ENCODE data around the gene TMEM167A.

TMEM167A gene, protein sequence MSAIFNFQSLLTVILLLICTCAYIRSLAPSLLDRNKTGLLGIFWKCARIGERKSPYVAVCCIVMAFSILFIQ

DNA sequence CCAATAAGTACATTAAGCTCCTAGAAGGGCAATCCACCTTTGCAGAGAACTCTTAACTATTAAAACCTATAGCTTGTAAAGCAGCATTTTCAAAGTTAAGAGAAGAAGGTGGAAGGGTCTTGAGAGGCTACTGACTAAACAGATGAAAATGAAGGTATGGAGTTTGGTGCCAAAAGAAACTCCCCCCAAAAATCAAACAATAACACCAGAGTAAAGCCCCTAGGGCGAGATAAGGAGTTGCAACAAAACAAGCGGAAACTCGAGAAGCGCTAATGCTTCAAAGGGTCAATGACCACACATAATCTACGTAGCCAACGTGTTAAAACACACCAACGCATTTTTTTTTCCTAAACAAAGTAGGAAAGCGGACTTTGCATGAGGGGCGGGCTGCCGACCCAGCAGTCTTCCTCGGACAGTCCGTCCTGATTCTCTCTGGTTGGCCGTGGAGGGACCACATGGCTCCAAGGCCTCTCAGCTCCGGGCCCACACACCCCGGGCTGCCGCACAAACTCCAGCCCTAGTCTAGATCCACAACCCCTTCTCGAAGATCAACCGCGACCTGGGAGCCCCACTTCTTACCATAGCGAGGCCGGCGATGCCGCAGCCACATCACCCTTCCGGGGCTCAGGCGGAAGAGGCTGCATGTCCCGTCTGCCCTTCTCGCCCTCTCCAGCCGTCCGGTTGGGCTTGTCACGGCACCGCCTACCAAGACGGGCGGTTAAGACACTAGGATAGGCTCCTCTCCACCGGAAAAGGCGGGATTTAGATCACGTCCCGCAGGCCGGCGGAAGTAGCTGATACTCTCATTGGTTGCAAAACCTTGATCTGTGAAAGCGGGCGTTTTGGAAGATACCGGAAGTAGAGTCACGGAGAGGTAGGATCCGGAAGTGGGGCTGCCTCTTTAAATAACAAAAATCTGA, at the start of gene TMEM167A, which contains the start of gene XRCC4:
TMEM167A (minus strand) TSS at position 653 of the 920 bp plus-strand sequence; CDS start at position 582, 71 bp downstream.
XRCC4 (plus strand) TSS at position 806 of the 920 bp plus-strand sequence. CDS start 27,373 bp downstream, outside the sequence.
- peak; percentile 97 for DNase-seq
- in situ Hi-C loops (cut with MboI; ENCODE audit: low pct_unique_long_range_greater_than_20kb, low sequenced_read_pairs) = no loop called here

DNA sequence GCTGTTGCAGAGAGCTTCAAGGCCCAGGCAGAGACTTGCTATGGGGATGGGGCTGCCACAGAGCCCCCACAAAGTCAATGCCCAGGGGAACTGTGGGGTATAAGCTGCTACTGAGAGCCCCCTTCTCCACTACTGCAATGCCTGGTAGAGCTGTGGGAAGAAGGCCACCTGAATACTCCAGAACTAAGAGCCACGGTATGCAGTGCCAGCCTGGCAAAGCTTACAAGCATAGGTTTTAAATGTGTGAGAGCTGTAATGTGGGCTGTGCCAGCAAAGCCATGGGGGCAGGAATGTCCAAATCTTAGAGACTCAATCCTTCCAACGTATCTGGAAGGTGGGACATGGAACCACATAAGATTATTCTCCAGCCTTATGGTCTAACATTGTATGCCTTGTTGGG, 49.3 kb upstream of the TMEM167A start:
- in situ Hi-C loops (cut with MboI; ENCODE audit: low pct_unique_long_range_greater_than_20kb, low sequenced_read_pairs) = no loop called here
- no peak for DNase-seq

DNA sequence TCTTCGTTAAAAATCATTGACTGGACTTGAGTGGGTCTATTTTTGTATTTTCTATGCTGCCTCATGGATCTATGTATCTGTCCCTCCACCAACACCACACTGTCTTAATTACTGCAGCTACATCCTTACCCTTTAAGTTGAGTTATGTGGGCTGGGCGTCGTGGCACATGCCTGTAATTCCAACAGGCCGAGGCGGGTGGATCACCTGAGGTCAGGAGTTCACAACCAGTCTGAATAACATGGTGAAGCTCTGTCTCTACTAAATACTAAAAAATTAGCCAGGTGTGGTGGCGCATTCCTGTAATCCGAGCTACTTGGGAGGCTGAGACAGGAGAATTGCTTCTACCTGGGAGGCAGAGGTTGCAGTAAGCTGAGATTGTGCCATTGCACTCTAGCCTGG, 48.4 kb upstream of the TMEM167A start:
- no peak for DNase-seq
- in situ Hi-C loops (cut with MboI; ENCODE audit: low pct_unique_long_range_greater_than_20kb, low sequenced_read_pairs) = no loop called here

DNA sequence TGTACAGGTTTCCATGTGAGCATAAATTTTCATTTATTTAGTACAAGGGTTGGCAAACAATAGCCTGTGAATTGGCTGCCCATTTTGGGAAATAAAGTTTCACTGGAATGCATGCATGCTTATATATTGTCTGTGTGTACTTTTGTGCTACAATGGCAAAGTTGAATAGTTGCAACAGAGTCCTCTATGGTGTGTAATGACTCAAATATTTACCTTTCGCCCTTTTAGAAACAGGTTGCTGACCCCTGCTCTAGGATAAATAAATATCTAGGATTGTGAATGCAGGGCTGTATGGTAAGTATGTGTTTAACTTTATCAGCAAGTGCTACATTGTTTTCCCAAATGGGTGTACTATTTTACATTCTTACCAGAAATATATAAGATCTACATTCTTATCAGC, 47.4 kb upstream of the TMEM167A start:
- in situ Hi-C loops (cut with MboI; ENCODE audit: low pct_unique_long_range_greater_than_20kb, low sequenced_read_pairs) = no loop called here
- no peak for DNase-seq

DNA sequence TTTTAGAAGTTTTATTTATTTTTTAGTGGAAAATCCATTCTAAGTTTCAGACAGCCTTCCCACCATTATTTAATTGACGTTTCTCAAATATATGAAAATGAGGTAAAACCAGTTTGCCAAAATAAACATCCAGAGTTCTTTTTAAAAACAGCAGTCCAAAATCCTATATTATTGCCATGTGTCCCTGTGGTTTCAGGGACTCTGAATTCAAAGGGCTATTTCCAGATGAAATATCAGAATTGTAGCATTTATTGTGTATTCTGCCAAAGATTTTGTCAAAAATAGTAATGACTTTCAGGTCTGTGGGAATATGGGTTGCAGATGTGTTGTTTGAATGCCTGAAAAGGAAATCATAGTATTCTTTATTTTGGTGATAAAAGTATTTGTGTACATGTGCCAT, 41.8 kb upstream of the TMEM167A start:
- DNase-seq = no peak
- in situ Hi-C loops (cut with MboI; ENCODE audit: low pct_unique_long_range_greater_than_20kb, low sequenced_read_pairs) = no loop called here

DNA sequence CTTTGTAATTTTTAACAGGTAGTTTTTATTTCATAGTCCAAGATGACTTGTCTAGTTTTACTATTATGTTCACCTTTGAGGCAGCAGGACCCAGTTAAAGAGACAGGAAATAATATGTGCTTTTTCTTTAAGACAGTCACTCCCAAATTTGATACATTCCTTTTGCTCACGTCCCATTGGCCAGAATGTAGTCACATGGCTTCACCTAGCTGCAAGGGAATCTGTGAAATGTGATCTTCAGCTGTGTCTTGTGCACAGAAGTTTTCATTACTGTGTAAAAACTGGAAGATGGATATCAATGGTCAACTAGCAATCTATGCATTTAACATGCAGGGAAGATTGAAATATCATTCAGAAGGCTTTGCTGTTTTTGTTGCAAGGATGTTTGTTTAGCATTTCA, 41.3 kb upstream of the TMEM167A start:
- DNase-seq = no peak
- in situ Hi-C loops (cut with MboI; ENCODE audit: low pct_unique_long_range_greater_than_20kb, low sequenced_read_pairs) = no loop called here

DNA sequence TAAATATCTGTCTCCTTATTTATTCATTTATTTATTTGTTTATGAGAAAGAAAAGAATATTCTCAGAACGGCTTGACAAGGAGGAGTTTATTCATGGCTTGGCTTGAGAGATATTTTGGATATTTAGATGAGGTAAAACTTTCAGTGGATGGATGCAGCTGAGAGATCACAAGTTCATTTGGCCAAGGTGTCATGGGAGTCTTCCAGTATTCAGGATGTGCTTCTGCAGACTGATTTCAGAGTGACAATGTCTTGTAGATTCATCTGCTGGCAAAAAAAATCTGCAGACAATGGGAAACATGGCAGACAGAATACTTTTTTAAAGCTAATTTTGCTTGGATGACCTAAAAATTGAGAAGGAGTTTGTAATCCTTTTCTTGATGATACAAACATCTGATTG, 38.6 kb upstream of the TMEM167A start:
- in situ Hi-C loops (cut with MboI; ENCODE audit: low pct_unique_long_range_greater_than_20kb, low sequenced_read_pairs) = no loop called here
- DNase-seq = no peak

DNA sequence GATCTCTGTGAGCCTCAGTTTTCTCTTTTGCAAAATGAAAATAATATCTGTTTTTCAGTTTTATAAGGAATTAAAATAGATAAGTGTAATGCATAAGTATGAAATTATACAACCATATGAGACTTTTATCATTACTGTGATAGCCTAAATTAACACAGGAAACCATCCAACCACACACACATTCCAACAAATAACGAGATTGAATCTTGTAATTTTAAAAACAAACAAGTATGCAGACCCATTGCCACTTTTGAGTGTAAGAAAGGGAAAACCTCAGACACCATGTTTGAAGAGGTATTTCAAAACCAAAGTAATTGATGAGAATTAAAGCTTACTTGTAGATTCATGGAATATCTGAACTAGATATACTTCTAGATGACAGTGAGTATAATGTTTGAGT, 32.2 kb upstream of the TMEM167A start:
- no peak for DNase-seq
- in situ Hi-C loops (cut with MboI; ENCODE audit: low pct_unique_long_range_greater_than_20kb, low sequenced_read_pairs) = no loop called here

DNA sequence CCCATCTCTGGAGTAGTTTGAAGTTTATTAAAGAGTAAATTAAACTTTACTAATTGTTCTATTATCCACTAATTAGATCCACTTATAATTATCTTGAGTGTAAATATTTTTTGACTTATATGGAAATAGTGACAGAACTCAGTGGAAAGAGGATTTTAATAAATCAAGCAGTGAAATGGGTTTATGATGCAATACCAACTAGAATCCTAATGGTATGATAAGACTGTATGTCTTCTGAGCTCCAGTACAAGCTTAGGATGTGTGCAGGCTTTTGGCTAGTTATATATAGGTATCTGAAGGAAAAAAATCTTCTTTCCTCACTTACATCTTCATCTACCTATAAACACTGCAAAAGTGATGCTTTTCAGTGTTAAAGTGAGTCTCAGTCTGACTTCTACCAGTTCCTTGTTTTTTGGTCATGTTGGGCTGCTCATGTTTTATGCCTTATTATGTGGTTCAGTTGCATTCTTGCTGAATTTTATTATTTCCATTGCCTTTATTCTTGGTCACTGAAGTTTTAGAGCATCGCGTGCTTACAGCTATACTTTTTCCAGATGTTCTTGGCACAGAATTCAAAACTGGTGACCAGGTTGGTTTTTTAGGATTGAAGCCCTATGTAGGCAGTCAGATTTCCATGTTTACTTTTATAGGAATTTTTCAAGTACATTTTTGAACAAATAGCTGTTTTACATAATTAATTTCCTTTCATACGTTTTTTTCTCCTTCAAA, 30.7 kb upstream of the TMEM167A start:
- in situ Hi-C loops (cut with MboI; ENCODE audit: low pct_unique_long_range_greater_than_20kb, low sequenced_read_pairs) = no loop called here
- no peak for DNase-seq

DNA sequence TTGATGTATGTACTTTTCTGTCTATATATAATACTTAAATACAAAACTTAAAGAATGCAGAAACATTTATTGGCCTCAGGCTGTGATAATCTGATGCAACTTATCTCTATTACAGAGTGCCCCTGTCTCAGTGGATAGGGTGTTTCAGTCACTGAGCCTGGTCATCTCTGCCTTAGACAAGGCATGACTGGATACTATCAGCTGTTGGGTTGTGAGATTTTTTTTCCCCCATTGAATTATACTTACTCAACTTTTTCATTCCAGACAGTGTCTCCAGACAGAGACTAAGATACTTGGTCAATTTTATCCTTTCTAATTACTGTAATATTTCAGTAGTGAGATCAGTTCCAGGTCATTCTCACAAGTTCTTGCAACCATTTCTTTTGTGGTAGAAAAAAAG, 26.8 kb upstream of the TMEM167A start:
- in situ Hi-C loops (cut with MboI; ENCODE audit: low pct_unique_long_range_greater_than_20kb, low sequenced_read_pairs) = no loop called here
- DNase-seq = no peak

DNA sequence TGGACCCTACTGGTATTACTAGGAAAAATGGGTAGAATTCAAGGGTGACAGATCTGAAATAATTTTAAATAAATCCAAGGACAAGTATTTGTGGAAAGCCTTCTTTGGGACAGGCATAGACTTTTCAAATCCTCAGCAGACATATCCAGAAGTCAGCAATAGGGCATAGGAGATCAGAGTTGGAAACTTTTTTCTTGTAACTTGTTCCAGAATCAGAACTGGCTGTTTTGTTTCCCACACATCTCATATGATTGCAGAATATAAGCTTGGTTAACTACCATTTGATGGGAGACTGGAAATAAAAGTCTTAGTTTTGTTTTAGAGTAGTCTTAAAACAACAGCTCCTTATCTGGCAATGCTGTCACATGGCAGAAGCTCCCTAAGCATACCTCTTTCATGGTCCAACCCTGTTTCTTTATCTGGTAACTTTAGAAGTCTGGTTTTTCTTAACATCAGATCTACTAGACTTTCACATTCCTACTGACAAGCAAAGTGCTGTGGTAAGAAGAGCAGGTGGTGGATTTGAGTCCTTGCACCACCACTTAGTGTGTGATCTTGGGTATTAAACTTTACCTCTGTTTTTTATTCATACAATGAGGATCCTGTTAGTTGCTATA, 25.3 kb upstream of the TMEM167A start:
- in situ Hi-C loops (cut with MboI; ENCODE audit: low pct_unique_long_range_greater_than_20kb, low sequenced_read_pairs) = no loop called here

DNA sequence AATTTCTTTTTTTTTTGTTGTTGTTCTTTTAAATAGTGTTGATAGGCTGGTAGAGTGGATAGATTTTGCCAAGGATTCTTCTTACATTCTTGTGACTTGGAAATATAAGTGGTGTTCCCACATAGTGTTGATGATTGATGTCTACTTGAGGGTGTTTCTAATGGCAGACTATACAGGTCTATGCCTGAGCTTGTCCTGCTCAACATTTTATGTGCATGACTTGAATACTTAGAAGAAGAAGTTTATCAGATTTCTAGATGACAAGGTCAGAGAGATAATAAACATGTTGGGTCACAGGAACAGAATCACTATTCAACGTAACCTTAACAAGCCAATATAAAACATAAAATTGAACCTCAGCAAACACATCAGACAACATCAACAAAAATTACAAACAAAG, 24.3 kb upstream of the TMEM167A start:
- in situ Hi-C loops (cut with MboI; ENCODE audit: low pct_unique_long_range_greater_than_20kb, low sequenced_read_pairs) = no loop called here
- no peak for DNase-seq

More for the DNA sequence above, 25.3 kb upstream of the TMEM167A start:
- DNase-seq = no peak

DNA sequence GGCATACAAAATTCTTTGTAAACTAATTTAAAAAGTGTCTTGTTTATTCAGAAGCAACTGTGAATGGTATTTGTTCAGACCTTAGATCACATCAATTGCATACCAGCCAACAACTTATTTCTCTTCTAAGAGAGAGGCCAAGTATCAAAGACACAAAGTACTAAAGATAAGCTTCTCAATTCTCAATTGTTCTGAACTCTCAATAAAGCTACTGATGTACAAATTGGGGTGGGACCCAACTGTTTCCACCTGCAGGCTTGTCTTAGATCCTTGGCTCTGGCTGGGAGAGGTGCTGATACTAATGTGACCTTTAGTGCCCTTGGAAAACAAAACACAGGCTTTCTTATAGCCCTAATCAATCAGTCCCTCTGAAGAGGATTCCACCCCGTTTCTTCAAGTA, 22.3 kb upstream of the TMEM167A start:
- no peak for DNase-seq
- in situ Hi-C loops (cut with MboI; ENCODE audit: low pct_unique_long_range_greater_than_20kb, low sequenced_read_pairs) = no loop called here

DNA sequence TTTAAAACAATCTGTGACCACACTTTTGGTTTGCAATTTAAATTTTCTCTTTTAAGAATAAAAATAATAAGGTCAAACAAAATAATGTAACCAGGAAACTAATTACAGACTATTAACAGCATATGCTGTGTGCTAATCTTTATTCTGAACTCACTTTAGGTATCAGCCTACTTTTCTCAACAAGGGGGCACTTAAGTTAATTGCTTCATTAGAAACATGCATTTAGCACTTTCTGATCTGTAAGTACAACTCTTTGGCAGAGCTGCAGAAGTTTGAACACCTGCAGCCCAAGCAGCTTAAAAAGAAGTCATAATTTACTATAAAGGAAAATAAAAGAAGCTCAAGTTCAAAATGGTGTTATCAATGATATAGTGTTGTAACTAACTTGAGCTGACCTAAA, 21.8 kb upstream of the TMEM167A start:
- in situ Hi-C loops (cut with MboI; ENCODE audit: low pct_unique_long_range_greater_than_20kb, low sequenced_read_pairs) = no loop called here

DNA sequence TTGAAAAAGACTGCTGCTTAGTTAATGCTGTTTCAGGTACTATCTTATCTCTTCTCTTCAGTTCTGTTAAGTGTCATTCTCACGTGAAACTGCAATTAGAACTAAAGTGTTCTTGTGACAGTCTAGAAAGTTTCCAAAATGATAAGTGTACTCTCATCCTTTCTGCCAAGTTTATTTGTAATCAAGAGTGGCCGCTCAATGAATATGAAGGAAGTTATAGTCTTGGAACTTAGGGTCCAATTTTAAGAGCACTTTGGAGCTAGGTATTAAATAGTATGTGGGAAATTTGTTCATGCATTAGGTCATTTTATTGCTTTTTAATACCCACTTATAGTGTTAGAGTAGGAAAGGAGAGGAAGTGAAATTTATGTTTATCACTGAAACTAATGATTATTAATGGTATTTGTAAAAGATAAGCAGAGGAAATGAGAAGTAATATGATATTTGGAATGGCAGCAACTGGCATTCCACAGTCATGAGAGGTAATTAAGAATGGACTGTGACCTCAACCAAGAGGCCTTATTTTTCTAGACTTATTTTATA, 20.6 kb upstream of the TMEM167A start:
- DNase-seq = no peak
- in situ Hi-C loops (cut with MboI; ENCODE audit: low pct_unique_long_range_greater_than_20kb, low sequenced_read_pairs) = no loop called here

More for the DNA sequence above, 21.8 kb upstream of the TMEM167A start:
- no peak for DNase-seq

DNA sequence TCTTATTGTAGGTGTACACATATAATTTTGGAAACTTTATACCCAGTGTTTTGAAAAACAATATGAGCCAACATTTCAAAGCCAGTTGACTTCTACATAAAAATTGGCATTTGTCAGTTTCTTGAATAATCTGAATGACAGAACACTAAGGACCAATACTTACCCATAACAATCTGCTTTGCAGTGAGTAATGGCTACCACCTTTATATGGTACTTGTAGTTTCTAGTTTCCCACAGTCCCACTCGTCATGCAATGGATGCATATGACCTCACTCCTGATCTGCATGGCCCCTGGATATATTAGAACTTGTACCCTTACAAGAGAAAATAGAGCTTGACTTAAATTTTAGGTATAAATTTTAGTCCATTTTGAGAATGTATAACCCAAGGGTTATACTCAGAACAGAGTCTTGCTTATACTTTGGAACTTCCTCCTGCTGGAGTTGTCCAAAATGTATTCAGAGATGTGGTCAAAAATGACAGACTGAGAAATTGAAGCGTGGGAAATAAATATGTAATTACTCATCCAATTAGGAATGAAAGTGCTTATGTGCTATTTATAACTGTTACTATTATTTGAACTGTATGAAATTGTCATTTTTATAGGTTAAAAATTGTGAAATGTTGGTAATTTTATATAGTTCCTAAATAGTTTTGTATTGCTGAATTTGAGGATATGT, 19.6 kb upstream of the TMEM167A start:
- DNase-seq = no peak
- in situ Hi-C loops (cut with MboI; ENCODE audit: low pct_unique_long_range_greater_than_20kb, low sequenced_read_pairs) = no loop called here

DNA sequence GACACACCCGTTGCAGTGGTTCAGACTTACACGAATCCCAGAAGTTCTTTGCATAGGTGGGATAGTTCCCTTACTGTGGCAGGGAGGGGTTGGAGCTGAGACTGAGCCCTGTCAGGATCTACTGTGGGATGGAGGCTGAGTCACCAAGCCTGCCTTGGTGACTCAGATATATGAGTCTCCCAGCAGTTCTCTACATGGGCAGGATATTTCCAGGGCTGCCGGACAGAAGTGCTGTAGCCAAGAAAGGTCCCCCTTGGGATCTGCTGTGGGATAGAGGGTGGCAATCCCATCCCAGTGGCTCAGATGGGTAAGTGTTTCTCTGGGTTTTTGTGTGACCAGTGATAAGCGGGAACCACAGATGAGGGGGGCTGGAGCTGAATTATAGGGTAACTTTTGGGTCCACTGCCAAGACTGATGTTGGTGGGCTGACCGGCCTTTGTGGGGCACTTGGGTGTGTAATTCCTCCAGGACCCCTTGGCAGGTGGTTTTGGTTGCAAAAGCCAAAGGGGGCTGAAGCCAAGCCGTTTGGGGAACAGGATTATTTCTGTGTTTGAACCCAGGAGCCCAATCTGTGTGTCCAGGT, 18.9 kb upstream of the TMEM167A start:
- no peak for DNase-seq
- in situ Hi-C loops (cut with MboI; ENCODE audit: low pct_unique_long_range_greater_than_20kb, low sequenced_read_pairs) = no loop called here

DNA sequence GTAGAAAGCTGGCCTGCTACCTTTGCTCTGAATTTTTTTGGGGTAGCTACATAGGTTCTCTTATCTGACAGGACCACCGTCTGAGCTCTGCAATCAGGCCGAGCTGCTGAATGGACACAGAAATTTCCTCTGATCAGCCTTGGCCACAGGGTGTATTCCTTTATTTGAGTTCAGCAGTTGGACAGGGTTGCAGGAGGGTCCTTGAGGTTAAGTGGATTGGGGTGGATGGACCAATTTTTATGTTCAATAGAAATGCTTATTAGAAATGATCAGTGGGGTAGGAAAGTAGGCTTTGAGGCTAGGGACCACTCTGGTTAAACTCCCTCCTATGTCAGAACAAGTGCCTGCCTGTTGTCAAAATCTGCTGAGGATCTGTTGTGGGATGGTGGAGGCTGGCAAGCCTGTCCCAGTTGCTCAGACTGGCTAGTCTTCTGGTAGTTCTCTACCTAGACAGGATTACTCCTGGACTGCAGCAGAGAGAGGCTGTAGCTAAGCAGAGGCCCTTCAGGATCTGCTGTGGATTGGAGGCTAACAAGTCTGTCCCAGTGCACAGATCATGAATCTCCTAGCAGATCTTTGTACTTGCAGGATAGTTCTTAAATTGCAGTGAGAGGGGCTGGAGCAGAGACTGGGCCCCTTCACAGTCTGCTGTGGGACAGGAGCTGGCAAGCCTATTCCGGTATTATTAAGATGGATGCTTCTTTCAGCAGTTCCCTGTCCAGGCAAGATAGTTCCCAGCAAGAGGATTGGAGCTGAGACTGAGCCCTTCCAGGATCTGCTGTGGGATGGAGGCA, 18.2 kb upstream of the TMEM167A start:
- in situ Hi-C loops (cut with MboI; ENCODE audit: low pct_unique_long_range_greater_than_20kb, low sequenced_read_pairs) = no loop called here
- DNase-seq = no peak
